ENCODE data around the gene PTK6.

DNA sequence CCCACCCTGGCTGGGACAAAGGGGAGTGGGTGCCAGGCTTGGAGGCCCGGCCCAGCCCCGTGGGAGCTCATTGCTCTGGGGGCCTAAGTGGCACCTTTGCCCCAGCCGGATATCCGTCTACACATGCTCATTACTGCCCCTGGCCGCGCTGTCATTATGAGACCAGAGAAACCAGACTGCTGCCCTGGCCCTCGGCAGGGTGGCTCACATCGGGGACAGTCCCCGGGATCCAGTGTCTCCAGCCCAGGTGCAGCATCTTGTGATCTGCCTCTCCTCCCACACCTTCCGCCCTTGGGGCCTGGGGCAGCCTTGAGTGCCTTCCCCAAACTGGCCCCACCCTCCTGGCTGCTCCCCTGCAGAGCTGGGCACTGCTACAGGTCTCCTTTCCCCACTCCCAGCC lies 5.5 kb upstream of the PTK6 start:
- no peak for TF ChIP-seq POLR2A (IDR thresholded peaks at IDR 0.05)
- TF ChIP-seq, protein P1, sequence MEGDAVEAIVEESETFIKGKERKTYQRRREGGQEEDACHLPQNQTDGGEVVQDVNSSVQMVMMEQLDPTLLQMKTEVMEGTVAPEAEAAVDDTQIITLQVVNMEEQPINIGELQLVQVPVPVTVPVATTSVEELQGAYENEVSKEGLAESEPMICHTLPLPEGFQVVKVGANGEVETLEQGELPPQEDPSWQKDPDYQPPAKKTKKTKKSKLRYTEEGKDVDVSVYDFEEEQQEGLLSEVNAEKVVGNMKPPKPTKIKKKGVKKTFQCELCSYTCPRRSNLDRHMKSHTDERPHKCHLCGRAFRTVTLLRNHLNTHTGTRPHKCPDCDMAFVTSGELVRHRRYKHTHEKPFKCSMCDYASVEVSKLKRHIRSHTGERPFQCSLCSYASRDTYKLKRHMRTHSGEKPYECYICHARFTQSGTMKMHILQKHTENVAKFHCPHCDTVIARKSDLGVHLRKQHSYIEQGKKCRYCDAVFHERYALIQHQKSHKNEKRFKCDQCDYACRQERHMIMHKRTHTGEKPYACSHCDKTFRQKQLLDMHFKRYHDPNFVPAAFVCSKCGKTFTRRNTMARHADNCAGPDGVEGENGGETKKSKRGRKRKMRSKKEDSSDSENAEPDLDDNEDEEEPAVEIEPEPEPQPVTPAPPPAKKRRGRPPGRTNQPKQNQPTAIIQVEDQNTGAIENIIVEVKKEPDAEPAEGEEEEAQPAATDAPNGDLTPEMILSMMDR (IDR thresholded peaks at IDR 0.05) = no peak

Measured in Peyer's patch (tissue), 4 donors.